Retinal pigment epithelial cell (primary cell): ENCODE data around the gene GRM1.

Experiments
- DNase-seq: peaks from one replicate; pipeline ENCODE4 v3.0.0-alpha.2; 2010; ENCODE audit warnings: low read depth
- H3K4me3 ChIP-seq: 2 replicates; pipeline ENCODE4 v1.5.1; 2011; ENCODE audit warnings: mild to moderate bottlenecking, low read length, control low read depth, moderate library complexity
- CTCF ChIP-seq: conservative IDR thresholded peaks from 2 replicates; pipeline ENCODE4 v1.5.1; 2011; ENCODE audit warnings: low read depth, low read length, control low read depth, inconsistent platforms

GRM1 gene

GRCh38 chr6:146202570-146202969 is 173.7 kb downstream of the GRM1 start:
- TF ChIP-seq CTCF = no peak
- no peak for DNase-seq
- no peak overlapping the region for H3K4me3 ChIP-seq

GRCh38 chr6:146209942-146210341 is 181.1 kb downstream of the GRM1 start:
- H3K4me3 ChIP-seq = no peak overlapping the region
- no peak for TF ChIP-seq CTCF
- DNase-seq = no peak

- H3K4me3 ChIP-seq = no peak overlapping the region
- DNase-seq = no peak
- no peak for TF ChIP-seq CTCF
Measured at GRCh38 chr6:146210406-146211083, 181.7 kb downstream of the GRM1 start.

- no peak for TF ChIP-seq CTCF
- DNase-seq = no peak
- no peak overlapping the region for H3K4me3 ChIP-seq
Measured at GRCh38 chr6:146211646-146212045, 182.8 kb downstream of the GRM1 start.

GRCh38 chr6:146212781-146213180 is 183.9 kb downstream of the GRM1 start:
- H3K4me3 ChIP-seq = no peak overlapping the region
- no peak for DNase-seq
- TF ChIP-seq CTCF = no peak

- TF ChIP-seq CTCF = no peak
- DNase-seq = no peak
- H3K4me3 ChIP-seq = no peak overlapping the region
Measured at GRCh38 chr6:146219101-146219500, 190.2 kb downstream of the GRM1 start.

GRCh38 chr6:146224449-146224848 is 195.6 kb downstream of the GRM1 start:
- H3K4me3 ChIP-seq = no peak overlapping the region
- no peak for DNase-seq
- no peak for TF ChIP-seq CTCF
